Hindlimb muscle (tissue), 1 donor: ENCODE results near the gene GNAT1. TPM values are rescaled to one million over a fixed set of nuclear protein-coding genes. Genes with fewer than 3 reads are reported as not detected.

Experiments
- DNase-seq: peaks from one replicate; pipeline ENCODE4 v3.0.0-alpha.2; 2013
- polyA plus RNA-seq: library from polyadenylated mRNA; unstranded; fragments of 120-200 nt; gene quantifications from one replicate; pipeline ENCODE4 v1.2.1, GENCODE V29; 2013; ENCODE audit not compliant: insufficient read length

Gene GNAT1
- polyA plus RNA-seq, 1 donor = 0.37 TPM

DNA sequence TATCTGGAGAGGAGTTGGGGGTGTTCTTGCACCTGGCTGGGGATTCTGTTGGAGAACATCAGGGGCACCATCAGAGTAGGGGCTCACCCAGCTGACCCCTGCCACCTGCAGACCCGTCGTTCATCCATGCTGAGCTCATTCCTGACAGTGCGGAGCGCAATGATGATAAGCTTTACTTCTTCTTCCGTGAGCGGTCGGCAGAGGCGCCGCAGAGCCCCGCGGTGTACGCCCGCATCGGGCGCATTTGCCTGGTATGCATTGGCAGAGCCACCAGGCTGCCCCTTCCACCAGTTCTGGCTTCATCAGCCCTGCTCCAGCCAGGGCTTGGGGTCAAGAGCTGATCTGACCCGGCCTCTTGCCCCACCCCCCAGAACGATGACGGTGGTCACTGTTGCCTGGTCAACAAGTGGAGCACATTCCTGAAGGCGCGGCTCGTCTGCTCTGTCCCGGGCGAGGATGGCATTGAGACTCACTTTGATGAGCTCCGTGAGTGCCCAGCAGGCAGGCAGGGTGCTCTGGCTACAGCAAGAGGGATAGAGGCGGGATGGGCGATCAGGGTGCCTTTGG is 8.8 kb upstream of the GNAT1 start:
- no peak for DNase-seq

DNA sequence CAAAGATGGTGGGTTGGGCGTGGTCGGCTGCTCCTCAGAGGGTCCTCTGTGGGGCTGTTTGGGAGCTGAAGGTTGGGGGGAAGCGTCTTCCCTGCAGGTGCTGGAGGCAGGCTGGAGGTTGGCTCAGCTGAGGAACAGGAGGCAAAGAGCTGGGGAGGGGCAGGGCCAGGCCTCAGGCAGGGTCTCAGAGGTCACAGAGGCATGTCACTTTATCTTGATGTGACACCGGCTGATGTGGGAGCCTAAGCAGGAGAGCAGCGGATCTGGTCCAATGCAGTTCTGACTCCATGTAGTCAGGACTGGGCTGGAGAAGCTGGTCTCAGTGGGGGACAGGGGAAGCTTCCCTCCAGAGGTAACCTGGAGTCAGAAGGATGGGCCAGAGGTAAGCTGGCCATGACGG is 7.7 kb upstream of the GNAT1 start:
- no peak for DNase-seq

DNA sequence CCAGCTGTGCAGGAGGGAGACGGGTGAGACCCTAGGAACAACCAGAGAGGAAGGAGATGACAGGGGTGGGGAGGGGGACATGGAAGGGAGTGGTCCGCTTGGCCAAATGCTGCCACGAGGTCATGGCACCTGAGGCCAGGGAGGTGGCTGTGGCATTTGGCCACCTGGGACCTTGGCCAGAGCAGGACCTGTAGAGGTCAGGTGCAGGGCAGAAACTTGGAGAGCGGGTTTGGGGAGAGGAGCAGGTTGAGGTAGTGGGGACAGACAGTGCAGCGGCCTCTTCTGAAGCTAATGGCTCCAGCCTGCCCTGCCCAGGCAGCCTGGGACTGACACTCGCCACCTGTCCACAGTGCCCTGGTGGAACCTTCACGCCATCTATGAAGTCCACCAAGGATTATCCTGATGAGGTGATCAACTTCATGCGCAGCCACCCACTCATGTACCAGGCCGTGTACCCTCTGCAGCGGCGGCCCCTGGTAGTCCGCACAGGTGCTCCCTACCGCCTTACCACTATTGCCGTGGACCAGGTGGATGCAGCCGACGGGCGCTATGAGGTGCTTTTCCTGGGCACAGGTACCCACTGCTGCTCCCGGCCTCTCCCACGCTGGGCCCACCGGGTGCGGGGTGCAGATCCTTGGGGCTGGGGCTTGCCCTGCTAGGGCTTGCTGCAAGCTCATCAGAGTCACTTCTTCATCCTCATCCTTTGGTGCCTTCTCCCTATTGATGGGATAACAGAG is 7.0 kb upstream of the GNAT1 start:
- DNase-seq = no peak

DNA sequence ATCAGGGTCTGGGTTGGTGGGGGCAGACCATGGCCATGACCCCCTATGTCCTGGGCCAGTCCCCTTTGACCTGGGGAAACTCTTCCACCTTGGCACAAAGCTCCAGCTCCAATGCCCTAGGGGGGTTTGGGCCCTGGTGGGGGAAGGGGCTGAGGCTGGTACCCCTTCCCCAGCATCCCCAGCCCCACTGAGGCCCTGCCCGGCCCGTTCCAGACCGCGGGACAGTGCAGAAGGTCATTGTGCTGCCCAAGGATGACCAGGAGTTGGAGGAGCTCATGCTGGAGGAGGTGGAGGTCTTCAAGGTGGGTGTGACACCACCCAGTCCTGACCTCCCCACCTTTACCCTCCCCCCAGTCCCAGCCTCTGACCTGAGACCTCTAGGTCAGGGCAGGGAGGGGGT is 6.2 kb upstream of the GNAT1 start:
- DNase-seq = no peak

DNA sequence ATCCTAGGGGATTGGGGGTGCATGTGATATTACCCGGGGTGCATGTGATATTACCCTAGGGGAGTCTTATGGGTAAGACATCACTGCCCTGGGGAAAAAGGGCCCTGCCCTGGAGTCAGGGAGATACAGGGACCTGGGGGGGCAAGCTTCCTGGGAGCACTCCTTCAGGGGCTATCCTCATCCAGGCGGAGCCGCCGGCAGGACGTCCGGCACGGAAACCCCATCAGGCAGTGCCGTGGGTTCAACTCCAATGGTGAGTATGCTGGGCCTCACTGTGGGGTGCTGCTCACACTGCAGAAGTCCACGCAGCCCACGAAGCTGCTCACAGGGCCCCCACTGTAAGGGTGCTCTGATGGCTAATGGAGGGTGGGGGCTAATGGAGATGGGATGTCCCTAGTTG is 5.3 kb upstream of the GNAT1 start:
- DNase-seq = no peak

DNA sequence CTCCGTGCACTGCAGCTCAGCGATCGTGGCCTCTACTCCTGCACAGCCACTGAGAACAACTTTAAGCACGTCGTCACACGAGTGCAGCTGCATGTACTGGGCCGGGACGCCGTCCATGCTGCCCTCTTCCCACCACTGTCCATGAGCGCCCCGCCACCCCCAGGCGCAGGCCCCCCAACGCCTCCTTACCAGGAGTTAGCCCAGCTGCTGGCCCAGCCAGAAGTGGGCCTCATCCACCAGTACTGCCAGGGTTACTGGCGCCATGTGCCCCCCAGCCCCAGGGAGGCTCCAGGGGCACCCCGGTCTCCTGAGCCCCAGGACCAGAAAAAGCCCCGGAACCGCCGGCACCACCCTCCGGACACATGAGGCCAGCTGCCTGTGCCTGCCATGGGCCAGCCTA is 3.7 kb upstream of the GNAT1 start:
- no peak for DNase-seq

DNA sequence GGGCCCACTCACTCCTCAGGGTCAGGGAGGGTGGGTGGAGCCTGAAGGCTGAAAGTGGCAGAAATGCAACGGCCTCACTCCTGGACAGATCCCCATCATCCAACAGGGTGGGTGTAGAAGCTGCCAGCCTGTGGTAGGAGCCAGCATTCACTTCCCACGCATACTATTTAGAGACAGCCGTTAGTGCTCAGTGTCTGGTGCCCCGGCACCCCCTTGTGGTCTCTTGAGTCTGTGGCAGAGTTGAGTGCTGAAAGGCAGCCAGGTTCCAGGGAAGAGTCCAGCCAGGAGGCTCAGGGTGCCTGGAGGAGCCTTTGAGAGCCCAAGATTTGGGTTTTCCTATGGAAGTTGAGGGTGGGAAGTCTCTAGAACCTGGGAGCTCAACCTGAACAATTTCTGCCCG is 2.1 kb upstream of the GNAT1 start:
- peak; percentile 72 for DNase-seq

DNA sequence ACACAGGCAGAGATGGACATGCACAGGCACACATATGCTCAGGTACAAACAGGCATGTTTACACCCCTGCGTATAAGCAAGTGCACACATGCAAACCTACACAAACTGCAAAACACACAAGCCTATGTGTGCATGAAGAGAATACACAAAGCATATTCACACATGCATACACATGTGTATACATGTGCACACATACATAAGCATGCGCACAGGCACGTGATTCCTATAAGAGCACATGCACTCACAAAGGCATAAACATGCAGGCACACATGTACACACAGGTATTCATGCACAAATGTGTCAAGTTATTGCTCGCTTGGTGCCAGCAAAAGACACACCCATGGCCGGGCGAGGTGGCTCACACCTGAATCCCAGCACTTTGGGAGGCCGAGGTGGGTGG is 1.4 kb upstream of the GNAT1 start:
- DNase-seq = no peak

DNA sequence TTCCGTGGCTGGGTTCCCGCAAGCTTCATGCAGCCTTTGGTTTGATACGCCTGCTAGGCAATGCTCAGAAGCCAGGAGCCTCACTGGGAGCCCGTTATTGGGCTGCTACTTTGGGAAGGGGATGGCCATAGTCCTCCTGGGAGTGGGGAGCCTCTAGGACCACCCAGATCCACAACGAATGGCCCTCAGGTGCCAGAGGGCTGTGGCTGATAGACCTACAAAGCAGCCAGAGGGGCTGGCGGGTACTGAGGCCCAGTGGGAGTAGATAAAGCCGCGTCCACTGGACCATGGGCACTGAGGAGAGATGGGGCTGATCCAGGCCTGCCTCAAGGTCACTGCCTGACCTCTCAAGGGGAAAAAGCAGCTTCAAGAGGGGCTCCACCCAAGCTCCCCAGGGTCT is 714 bp downstream of the GNAT1 start:
- no peak for DNase-seq

DNA sequence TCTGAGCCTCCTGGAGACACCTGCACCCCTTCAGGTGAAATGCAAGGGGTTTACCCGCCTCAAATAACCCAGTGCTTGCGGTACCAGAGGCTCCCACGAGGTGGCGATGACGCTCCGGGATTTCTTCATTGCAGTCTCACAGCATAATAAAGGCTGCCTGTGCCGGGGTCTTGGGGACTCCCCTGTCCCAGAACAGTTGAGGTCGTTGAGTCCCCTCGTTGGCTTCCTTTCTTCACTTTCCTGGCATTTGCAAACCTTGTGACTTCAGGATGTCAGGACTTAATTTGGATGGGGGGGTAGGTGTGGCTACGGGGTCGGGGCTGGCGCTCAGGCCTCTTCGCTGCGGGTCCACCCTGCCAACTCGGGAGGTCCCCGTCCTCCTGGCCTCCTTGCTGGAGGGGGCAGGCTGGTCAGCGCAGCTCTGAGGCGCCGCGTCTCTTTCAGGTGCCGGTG is 1.3 kb downstream of the GNAT1 start:
- peak; percentile 65 for DNase-seq

DNA sequence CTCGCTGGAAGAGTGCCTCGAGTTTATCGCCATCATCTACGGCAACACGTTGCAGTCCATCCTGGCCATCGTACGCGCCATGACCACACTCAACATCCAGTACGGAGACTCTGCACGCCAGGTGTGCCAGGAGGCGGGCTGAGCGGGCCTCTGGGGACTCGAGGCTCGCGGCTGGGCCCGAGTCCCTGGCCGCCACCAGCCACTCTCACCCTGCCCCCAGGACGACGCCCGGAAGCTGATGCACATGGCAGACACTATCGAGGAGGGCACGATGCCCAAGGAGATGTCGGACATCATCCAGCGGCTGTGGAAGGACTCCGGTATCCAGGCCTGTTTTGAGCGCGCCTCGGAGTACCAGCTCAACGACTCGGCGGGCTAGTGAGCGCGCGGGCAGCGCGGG is 1.9 kb downstream of the GNAT1 start:
- no peak for DNase-seq

DNA sequence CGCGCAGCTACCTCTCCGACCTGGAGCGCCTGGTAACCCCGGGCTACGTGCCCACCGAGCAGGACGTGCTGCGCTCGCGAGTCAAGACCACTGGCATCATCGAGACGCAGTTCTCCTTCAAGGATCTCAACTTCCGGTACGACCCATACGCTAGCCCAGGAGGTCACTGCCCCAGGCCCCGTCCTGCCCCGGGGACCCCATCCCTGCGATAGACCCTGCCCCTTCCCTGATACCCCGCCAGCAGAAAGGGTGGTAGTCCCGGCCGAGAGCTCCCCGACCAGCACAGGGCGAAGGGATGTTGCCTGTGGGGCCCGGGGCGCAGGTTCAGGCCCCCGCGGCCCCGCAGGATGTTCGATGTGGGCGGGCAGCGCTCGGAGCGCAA is 2.3 kb downstream of the GNAT1 start:
- no peak for DNase-seq

DNA sequence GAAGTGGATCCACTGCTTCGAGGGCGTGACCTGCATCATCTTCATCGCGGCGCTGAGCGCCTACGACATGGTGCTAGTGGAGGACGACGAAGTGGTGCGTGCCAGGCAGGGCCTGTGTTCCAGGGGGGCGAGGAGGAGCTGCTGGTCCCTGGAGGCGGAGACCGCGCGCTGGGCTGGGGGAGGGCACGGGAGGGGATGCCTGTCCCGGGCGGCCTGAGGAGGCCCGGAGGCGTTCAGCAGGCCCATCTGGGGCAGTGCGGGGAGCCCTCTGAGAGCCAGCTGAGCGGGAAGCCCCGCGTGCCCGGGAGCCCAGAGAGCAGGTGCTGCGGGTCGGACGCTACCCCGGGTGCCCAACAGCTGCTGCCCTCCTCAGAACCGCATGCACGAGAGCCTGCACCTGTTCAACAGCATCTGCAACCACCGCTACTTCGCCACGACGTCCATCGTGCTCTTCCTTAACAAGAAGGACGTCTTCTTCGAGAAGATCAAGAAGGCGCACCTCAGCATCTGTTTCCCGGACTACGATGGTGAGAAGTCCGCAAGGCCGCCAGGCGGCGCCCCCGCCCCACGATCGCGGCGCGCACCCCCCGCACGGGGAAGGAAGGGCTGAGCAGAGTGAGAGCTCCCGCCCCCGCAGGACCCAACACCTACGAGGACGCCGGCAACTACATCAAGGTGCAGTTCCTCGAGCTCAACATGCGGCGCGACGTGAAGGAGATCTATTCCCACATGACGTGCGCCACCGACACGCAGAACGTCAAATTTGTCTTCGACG is 2.9 kb downstream of the GNAT1 start:
- peak; percentile 69 for DNase-seq

DNA sequence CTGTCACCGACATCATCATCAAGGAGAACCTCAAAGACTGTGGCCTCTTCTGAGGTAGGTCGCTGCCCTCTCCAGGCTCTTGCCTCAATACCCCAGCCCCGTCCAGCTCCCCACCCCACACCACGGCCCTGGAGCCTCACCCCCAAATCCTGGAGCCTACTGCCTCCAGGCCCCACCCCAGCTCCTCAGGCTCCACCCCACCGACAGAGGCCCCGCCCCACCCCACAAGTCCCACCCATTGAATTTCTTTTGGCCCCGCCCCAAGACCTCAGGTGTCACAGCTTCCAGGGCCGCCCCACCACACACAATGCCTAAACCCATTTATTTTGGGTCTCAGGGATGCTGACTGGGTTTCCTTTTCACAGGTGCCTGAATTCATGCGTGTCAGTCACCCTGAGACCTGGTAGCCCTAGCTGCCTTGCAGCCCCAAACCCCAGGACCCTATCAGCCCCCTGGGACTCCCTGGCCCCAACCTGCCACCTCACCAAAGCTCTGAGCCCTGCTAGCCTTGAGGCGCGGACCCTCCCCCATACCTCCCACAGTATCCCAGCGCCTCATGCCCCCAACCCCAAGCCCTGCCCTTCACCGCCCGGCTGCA is 3.6 kb downstream of the GNAT1 start:
- no peak for DNase-seq

DNA sequence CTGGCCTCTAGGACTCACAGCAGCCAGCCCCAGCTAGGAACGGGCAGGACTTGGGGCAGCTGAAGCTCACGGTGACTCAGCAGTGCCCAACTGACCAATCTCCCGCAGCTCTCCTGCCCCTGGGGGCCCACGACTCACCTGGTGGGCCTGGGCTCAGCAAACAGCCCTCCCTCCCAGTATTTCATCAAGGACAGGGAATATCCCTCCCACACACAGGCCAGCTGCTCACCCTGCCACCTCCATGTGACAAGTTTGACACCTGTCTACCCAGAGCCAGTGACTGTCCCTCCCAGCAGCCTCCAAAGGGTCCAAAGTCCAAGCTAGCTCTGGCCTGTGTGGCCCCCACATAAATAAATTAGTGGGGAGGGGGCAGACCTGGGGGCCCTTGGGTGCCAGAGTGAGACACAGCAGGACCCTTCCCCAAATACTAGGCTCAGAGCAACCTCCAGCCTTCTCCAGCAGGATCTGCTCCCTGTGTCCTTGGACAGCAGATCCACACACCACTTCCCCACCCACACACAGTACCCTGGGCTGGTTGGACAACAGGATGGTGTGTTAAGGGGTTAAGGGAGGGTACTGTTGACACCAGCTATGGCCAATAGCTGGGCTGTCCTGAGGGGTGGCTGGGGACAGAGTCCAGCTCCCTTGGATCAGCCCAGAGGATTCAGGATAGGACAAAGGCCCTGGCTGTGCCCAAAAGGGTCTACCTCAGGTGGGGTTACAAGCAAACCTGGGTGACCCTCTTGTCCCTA is 4.3 kb downstream of the GNAT1 start:
- DNase-seq = no peak

DNA sequence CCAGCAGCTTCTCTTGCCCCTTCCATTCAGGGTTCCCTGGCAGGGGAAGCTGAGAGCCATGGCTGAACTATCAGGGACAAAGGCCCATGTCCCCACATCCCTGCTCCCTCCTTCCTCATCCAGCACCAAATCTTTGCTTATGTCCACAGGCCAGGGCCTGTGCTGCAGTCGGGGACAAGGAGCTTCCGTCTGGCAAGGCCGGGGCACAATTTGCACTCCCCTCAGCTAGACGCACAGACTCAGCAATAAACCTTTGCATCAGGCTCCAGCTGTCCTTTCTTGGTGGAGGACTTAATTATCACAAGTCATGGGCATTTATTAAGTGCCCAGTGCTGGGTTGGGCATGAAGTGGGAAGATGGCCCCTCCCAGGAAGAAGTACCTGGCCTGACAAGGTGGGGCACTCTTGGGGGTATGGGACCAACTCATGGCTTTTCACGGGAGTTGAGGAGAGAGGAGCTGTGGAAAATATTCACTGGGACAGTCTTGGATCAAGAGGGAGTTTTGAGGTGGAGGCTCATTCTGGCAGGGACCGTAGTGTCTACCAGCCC is 4.9 kb downstream of the GNAT1 start:
- no peak for DNase-seq

DNA sequence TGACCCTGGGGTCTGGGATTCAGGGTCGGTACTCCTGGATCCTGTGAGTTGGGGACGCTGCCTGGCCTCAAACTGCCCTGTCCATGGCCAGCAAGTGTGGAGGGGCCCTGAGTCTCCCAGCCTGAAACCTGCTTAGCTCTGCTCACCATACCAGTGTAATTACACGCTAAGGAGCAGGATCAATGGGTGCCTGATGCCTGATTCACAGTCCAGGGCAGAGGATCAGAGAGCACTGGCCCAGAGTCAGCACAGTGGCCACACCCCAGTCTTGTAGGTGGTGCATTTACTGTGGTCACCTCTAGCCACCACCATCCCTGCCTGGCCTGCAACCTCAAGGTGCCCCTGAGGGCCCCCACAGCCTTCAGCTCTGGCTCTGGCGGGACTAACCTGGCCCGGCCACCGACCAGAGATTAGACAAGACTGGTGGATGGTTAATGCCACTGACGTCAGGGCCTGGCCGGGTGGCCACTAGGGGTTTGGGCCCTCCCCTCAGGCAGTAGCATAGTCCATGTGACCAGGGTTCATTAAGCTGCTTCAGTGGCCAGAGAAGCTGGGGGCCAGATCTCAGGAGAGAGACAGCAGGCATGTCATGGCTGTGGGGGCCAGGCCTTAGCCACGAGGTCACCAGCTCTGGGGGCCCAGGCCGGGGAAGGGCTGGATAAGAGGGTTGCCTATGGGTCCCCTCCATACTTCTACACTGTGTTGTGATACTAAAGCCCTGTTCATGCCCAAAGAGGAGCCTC is 10.3 kb downstream of the GNAT1 start:
- no peak for DNase-seq

DNA sequence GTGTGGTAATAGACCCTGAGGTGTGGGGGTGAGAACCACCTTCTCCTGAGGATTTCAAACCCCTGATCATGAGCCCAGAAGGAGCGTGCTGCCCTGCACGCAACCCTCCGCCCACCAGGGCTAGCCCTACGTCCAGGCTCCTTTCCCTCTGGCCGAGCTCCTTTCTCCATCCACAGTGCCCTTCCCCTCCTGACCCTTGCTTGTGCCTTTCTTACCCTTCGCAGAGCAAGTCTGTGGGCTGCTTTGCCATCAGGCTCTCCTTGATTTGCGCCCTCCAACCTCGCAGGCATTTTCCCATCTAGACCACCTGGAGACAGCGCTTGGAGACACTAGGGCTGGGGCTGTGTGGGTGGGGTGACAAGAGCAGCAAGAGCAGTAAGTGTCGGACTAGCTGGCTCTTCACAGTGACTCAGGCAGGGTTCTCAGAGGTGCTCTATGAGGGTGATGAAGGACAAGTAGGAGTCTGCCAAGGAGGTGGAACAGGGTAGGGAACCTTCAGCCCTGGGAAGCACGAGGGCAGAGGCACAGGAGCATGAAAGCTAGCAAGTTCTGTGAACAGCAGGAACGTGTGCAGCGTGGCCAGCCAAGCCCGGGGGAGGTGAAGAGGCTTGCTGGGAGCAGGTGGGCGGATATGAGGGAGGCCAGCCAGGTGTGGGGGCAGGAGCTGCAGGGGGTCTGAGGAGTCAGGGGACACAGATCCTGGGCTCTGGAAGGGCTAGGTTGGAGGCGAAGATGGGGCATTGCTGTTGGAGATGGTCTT is 11.1 kb downstream of the GNAT1 start:
- DNase-seq = no peak

DNA sequence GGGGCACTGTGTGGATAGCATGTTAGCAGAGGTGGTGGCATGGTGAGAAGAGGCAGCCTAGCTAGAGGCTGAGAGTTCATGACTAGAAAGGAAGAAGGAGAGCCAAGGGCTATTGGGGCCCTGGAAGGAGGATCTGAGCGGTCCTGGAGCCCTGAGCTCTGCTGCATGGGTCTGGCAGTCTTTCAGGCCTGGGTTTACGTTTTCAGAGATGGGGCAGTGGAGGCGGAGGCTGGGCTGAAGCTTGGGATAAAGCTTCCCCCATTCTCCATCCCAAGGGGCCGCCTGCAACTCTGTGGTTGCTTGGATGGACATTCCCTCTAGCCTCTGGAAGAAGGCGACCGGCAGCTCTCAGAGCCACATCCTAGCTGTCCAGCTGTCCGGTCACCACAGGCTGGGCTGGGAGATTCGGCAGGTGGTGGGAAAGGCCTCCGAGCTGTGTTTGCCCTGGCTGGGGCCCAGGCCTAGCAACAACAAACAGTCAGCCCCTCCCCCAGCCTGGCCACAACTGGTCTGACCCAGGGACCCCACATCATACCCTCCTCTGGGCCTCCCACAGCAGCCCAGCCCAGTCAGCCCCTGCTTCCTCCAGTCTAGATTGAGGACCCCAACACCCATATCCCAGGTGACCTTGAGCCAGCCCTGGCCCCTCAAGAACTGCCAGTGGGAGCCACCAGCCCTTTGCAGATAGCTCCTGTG is 11.9 kb downstream of the GNAT1 start:
- no peak for DNase-seq
